H1 (cell line): ENCODE measurements around the gene SRI. TPM values are rescaled to one million over a fixed set of nuclear protein-coding genes. Genes with fewer than 3 reads are reported as not detected.

Experiments used
- CTCF ChIA-PET: fragments of 300-600 bp; sonication (Branson Sonifier 250); formaldehyde crosslinking; loops from one replicate; lab custom pipeline; 2021; ENCODE audit not compliant: partially characterized antibody; lab: Charles Lee
- POLR2A ChIA-PET: fragments of 300-600 bp; sonication (Branson Sonifier 250); formaldehyde crosslinking; loops from one replicate; lab custom pipeline; 2021; ENCODE audit warnings: inconsistent platforms; ENCODE audit not compliant: partially characterized antibody; lab: Charles Lee
- DNase-seq, 2 experiments: peaks; one replicate each; pipeline versions ENCODE4 v3.0.0 to v3.0.0-alpha.2; 2010 to 2022; ENCODE audit warnings: low spot score in 2 of 2, low read depth in 1 of 2, mixed read lengths in 1 of 2
- FAIRE-seq: peaks from 2 replicates; lab custom pipeline; 2011; peaks lifted over from hg19 to GRCh38; lab: Jason Lieb, UNC
- H2AFZ ChIP-seq: 2 replicates; pipeline ENCODE4 v1.8.1; 2012; ENCODE audit warnings: low read length, inconsistent platforms
- H2AK5ac ChIP-seq: 2 replicates; pipeline ENCODE4 v1.6.1; 2013; ENCODE audit warnings: low read depth, low read length
- H2BK120ac ChIP-seq: replicated peaks from 2 replicates; pipeline ENCODE3; 2013; ENCODE audit warnings: low read depth, low read length, inconsistent platforms
- H2BK12ac ChIP-seq: 2 replicates; pipeline ENCODE4 v1.6.1; 2013; ENCODE audit warnings: low read depth, low read length
- H2BK15ac ChIP-seq: 2 replicates; pipeline ENCODE4 v1.6.1; 2013; ENCODE audit warnings: low read length
- H2BK20ac ChIP-seq: 2 replicates; pipeline ENCODE4 v1.6.1; 2013; ENCODE audit warnings: low read length
- H2BK5ac ChIP-seq: 2 replicates; pipeline ENCODE4 v1.6.1; 2013; ENCODE audit warnings: low read depth, low read length
- H3K14ac ChIP-seq: 2 replicates; pipeline ENCODE4 v1.6.1; 2013; ENCODE audit warnings: inconsistent platforms; ENCODE audit not compliant: insufficient read length
- H3K18ac ChIP-seq: 2 replicates; pipeline ENCODE4 v1.6.1; 2013; ENCODE audit warnings: low read length; ENCODE audit errors: extremely low read depth
- H3K23ac ChIP-seq: 2 replicates; pipeline ENCODE4 v1.6.1; 2013; ENCODE audit warnings: inconsistent platforms; ENCODE audit not compliant: insufficient read length
- H3K23me2 ChIP-seq: 2 replicates; pipeline ENCODE4 v1.6.1; 2013; ENCODE audit warnings: low read depth, low read length
- H3K27ac ChIP-seq: 2 replicates; pipeline ENCODE4 v1.6.1; 2011; ENCODE audit warnings: low read depth, low read length, inconsistent platforms
- H3K27me3 ChIP-seq, 4 experiments: replicated peaks in 1 of 4; 1 replicate in 1 of 4; 2 replicates in 3 of 4; pipeline versions ENCODE4 v1.6.1 to v1.8.1; 2011 to 2013; ENCODE audit warnings: low read length in 3 of 4, mild to moderate bottlenecking in 3 of 4, inconsistent platforms in 2 of 4, mixed read lengths in 2 of 4, moderate library complexity in 1 of 4; ENCODE audit not compliant: control insufficient read depth in 3 of 4, insufficient read depth in 3 of 4; ENCODE audit errors: extremely low read depth in 1 of 4
- H3K36me3 ChIP-seq, 4 experiments: 2 replicates each; pipeline versions ENCODE4 v1.6.1 to v1.8.1; 2011 to 2013; ENCODE audit warnings: mild to moderate bottlenecking in 4 of 4, low read length in 3 of 4, moderate library complexity in 2 of 4, control low read depth in 1 of 4, inconsistent platforms in 1 of 4; ENCODE audit not compliant: insufficient read depth in 4 of 4, control insufficient read depth in 2 of 4
- H3K4ac ChIP-seq: replicated peaks from 2 replicates; pipeline ENCODE3; 2013; ENCODE audit warnings: low read length, low read depth, mixed read lengths, inconsistent platforms; ENCODE audit not compliant: insufficient read length
- H3K4me1 ChIP-seq, 4 experiments: replicated peaks in 1 of 4; 1 replicate in 1 of 4; 2 replicates in 3 of 4; pipeline versions ENCODE4 v1.6.1 to v1.8.1; 2011 to 2013; ENCODE audit warnings: low read length in 3 of 4, inconsistent platforms in 2 of 4, mixed read lengths in 1 of 4; ENCODE audit not compliant: insufficient read depth in 4 of 4, control insufficient read depth in 3 of 4
- H3K4me2 ChIP-seq, 2 experiments: 2 replicates each; pipeline versions ENCODE4 v1.6.1 to v1.8.1; 2011 to 2013; ENCODE audit warnings: low read depth in 2 of 2, low read length in 2 of 2, control low read depth in 1 of 2, inconsistent platforms in 1 of 2, mild to moderate bottlenecking in 1 of 2; ENCODE audit not compliant: insufficient read depth in 1 of 2
- H3K4me3 ChIP-seq, 4 experiments: fragments of 200-600, 300-600 bp in 1 of 4; sonication (generic), shearing (Covaris generic), sonication (Bioruptor Twin) in 1 of 4; 2 replicates each; pipeline versions ENCODE4 v1.5.1 to v1.8.1; 2011 to 2016; ENCODE audit warnings: low read length in 4 of 4, low read depth in 3 of 4, control low read depth in 2 of 4, inconsistent platforms in 2 of 4, mild to moderate bottlenecking in 2 of 4, mixed read lengths in 1 of 4, moderate library complexity in 1 of 4; ENCODE audit not compliant: insufficient read depth in 2 of 4; ENCODE audit errors: extremely low read depth in 1 of 4
- H3K56ac ChIP-seq: replicated peaks from 2 replicates; pipeline ENCODE3; 2013; ENCODE audit warnings: low read depth, mild to moderate bottlenecking, mixed read lengths, low read length, inconsistent platforms; ENCODE audit not compliant: insufficient read length
- H3K79me1 ChIP-seq: 2 replicates; pipeline ENCODE4 v1.6.1; 2013; ENCODE audit warnings: low read depth, low read length, control low read depth
- H3K79me2 ChIP-seq, 2 experiments: 2 replicates each; pipeline versions ENCODE4 v1.6.1 to v1.8.1; 2012 to 2013; ENCODE audit warnings: low read length in 2 of 2, mild to moderate bottlenecking in 2 of 2, inconsistent platforms in 1 of 2; ENCODE audit not compliant: insufficient read depth in 2 of 2, control insufficient read depth in 1 of 2
- H3K9ac ChIP-seq, 4 experiments: replicated peaks in 1 of 4; 1 replicate in 1 of 4; 2 replicates in 3 of 4; pipeline versions ENCODE4 v1.6.1 to v1.8.1; 2011 to 2013; ENCODE audit warnings: low read depth in 3 of 4, low read length in 3 of 4, control low read depth in 2 of 4, mild to moderate bottlenecking in 2 of 4, moderate library complexity in 2 of 4, inconsistent platforms in 1 of 4; ENCODE audit errors: extremely low read depth in 1 of 4
- H3K9me3 ChIP-seq, 2 experiments: 2 replicates each; pipeline versions ENCODE4 v1.6.1 to v1.8.1; 2012 to 2013; ENCODE audit warnings: mild to moderate bottlenecking in 2 of 2, moderate library complexity in 2 of 2, control low read depth in 1 of 2, inconsistent platforms in 1 of 2, low read depth in 1 of 2, low read length in 1 of 2, mixed read lengths in 1 of 2; ENCODE audit not compliant: insufficient read depth in 2 of 2
- H4K20me1 ChIP-seq, 2 experiments: replicated peaks in 1 of 2; 2 replicates each; pipeline versions ENCODE3 to v1.8.1; 2011 to 2013; ENCODE audit warnings: inconsistent platforms in 2 of 2, low read length in 2 of 2, mild to moderate bottlenecking in 1 of 2; ENCODE audit not compliant: insufficient read depth in 2 of 2, control insufficient read depth in 1 of 2
- H4K5ac ChIP-seq: 2 replicates; pipeline ENCODE4 v1.6.1; 2013; ENCODE audit warnings: low read length, low read depth, mixed read lengths, inconsistent platforms; ENCODE audit not compliant: insufficient read length
- H4K8ac ChIP-seq: 2 replicates; pipeline ENCODE4 v1.8.0; 2013; ENCODE audit warnings: mild to moderate bottlenecking, moderate library complexity, low read length, inconsistent platforms; ENCODE audit not compliant: insufficient read depth; ENCODE audit errors: extremely low read depth
- H4K91ac ChIP-seq: replicated peaks from 2 replicates; pipeline ENCODE3; 2013; ENCODE audit warnings: low read length, mixed read lengths, inconsistent platforms; ENCODE audit not compliant: insufficient read length
- BACH1 ChIP-seq: IDR thresholded peaks from 2 replicates; pipeline ENCODE4 v1.6.1; 2012; ENCODE audit warnings: low read length, improper control_type of control experiment
- CBX5 ChIP-seq: fragments of 300-800, 300-1000 bp; sonication (generic); IDR thresholded peaks from 2 replicates; pipeline ENCODE4 v1.7.1; 2016; ENCODE audit warnings: antibody characterized with exemption, low read length, low read depth
- CEBPB ChIP-seq: IDR thresholded peaks from 2 replicates; pipeline ENCODE4 v1.6.1; 2012; ENCODE audit warnings: low read depth, low read length
- CHD2 ChIP-seq: IDR thresholded peaks from 2 replicates; pipeline ENCODE4 v1.6.1; 2012; ENCODE audit warnings: low read length, improper control_type of control experiment
- EGR1 ChIP-seq: IDR thresholded peaks from 2 replicates; pipeline ENCODE4 v1.6.1; 2011; ENCODE audit warnings: low read depth, low read length, borderline replicate concordance
- EP300 ChIP-seq, 2 experiments: IDR thresholded peaks; 1 replicate in 1 of 2; 2 replicates in 1 of 2; pipeline ENCODE4 v1.6.1; 2011 to 2012; ENCODE audit warnings: low read depth in 2 of 2, low read length in 2 of 2, mild to moderate bottlenecking in 2 of 2, borderline replicate concordance in 1 of 2, inconsistent platforms in 1 of 2, moderate library complexity in 1 of 2
- GABPA ChIP-seq: IDR thresholded peaks from 2 replicates; pipeline ENCODE4 v1.6.1; 2011; ENCODE audit warnings: mild to moderate bottlenecking, low read length, moderate library complexity, borderline replicate concordance; ENCODE audit not compliant: insufficient read depth
- POLR2A ChIP-seq, 2 experiments: IDR thresholded peaks; 1 replicate in 1 of 2; 2 replicates in 1 of 2; pipeline ENCODE4 v1.6.1; 2011; ENCODE audit warnings: low read depth in 2 of 2, low read length in 2 of 2, mild to moderate bottlenecking in 2 of 2; ENCODE audit errors: control extremely low read depth in 1 of 2
- SIRT6 ChIP-seq: IDR thresholded peaks from one replicate; pipeline ENCODE4 v1.7.1; 2012; ENCODE audit warnings: low read length, inconsistent platforms
- SIX5 ChIP-seq: IDR thresholded peaks from 2 replicates; pipeline ENCODE4 v1.6.1; 2011; ENCODE audit warnings: mild to moderate bottlenecking, low read depth, low read length
- SP2 ChIP-seq: IDR thresholded peaks from 2 replicates; pipeline ENCODE4 v1.6.1; 2012; ENCODE audit warnings: mild to moderate bottlenecking, low read length, inconsistent platforms
- SUZ12 ChIP-seq: fragments of 200-600 bp; sonication (generic); IDR thresholded peaks from 2 replicates; pipeline ENCODE4 v1.6.1; 2012; ENCODE audit warnings: mild to moderate bottlenecking, inconsistent platforms, low read length, moderate library complexity, mixed read lengths
- TAF1 ChIP-seq: IDR thresholded peaks from 2 replicates; pipeline ENCODE4 v1.6.1; 2011; ENCODE audit warnings: mild to moderate bottlenecking, low read depth, low read length
- TAF7 ChIP-seq: optimal IDR thresholded peaks from 2 replicates; pipeline ENCODE3; 2011; ENCODE audit warnings: low read depth, mild to moderate bottlenecking, inconsistent platforms, low read length, moderate library complexity, borderline replicate concordance
- TBP ChIP-seq: IDR thresholded peaks from 2 replicates; pipeline ENCODE4 v1.6.1; 2011; ENCODE audit warnings: low read depth, low read length, improper control_type of control experiment
- TEAD4 ChIP-seq: IDR thresholded peaks from 2 replicates; pipeline ENCODE4 v1.6.1; 2012; ENCODE audit warnings: low read depth, low read length, inconsistent platforms, mixed read lengths
- YY1 ChIP-seq: IDR thresholded peaks from 2 replicates; pipeline ENCODE4 v1.6.1; 2011; ENCODE audit warnings: low read depth, mild to moderate bottlenecking, low read length
- polyA plus RNA-seq, 7 experiments: library from polyadenylated mRNA; depleted of rRNA in 3 of 7; stranded (reverse) in 5 of 7; unstranded in 2 of 7; fragments of >200 nt in 5 of 7; fragments of 200-250 nt in 2 of 7; gene quantifications; 1 replicate in 5 of 7; 2 replicates in 1 of 7; 4 replicates in 1 of 7; pipeline versions ENCODE4 v1.2.1 to v1.2.3, GENCODE V29; 2011 to 2013; ENCODE audit warnings: missing spikeins in 2 of 7, mixed read lengths in 2 of 7
- total RNA-seq: library from RNA; stranded (reverse); fragmentation: NEBNext Ultra II Directional; extraction: Animal tissue kit (Norgen Biotek cat#: 25700); gene quantifications from 2 replicates; pipeline ENCODE4 v1.2.1, GENCODE V29; 2021

SRI gene
- total and polyA plus RNA-seq, 2 of the 8 experiments (the other 6 are each of a cell fraction or from before 2014, with no cell fraction given) = 118 to 170 TPM

DNA sequence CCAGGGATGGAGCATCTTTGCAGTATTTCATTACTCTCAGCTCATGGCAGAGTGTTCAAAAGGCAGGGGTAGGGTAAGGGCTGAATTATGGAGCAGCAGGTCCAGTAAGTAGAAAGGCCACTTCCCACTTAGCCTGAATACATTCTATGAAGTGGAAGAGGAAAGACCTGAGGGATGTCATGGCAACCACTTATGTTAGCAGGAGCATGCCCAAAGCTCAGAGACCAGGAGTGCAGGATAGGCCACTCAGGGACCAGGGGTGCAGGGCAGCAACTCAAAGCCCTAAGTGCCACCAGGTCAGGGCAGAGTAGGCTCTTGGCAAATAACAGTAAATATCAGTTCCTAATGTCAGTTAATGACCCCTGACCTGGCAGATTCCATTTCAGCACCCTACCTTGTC lies 3.6 kb downstream of the SRI start:
- Histone ChIP-seq H4K5ac (no peak overlapping the region), H3K4me3 (no peak overlapping the region), H3K4me1 (peaks cover 3 to 21% (median 12%) of the 10 kb centered on the region in 4 experiments), H3K18ac (no peak overlapping the region), H2BK15ac (no peak overlapping the region), H2BK120ac (no peak overlapping the region), H4K91ac (no peak overlapping the region), H3K79me1 (no peaks in the 10 kb centered on the region; the same call in 1 of the 2 replicates), H2AFZ (no peak overlapping the region), H3K4ac (no peak overlapping the region), H2AK5ac (no peak overlapping the region), H2BK5ac (no peak overlapping the region), H3K23me2 (peaks cover 10% of the 10 kb centered on the region), H3K9me3 (no peaks in the 10 kb centered on the region), H3K14ac (no peak overlapping the region), H3K79me2 (peaks cover 0 to 31% of the 10 kb centered on the region in 2 experiments; a peak in 2 of 4 replicates), H3K23ac (no peak overlapping the region), H4K8ac (no peak overlapping the region), H3K9ac (no peak overlapping the region), H4K20me1 (peaks cover 3 to 6% of the 10 kb centered on the region in 2 experiments), H3K4me2 (no peak overlapping the region), H3K36me3 (peaks cover 0 to 29% (median 4%) of the 10 kb centered on the region in 4 experiments; a peak in 4 of 8 replicates), H2BK20ac (no peak overlapping the region), H3K27me3 (no peaks in the 10 kb centered on the region), H3K27ac (no peak overlapping the region), H2BK12ac (no peak overlapping the region), H3K56ac (no peak overlapping the region)
- FAIRE-seq = no peak
- TF ChIP-seq TAF1 (no peak), GABPA (no peak), CEBPB (no peak), SIRT6 (no peak), TEAD4 (no peak), SIX5 (no peak), CHD2 (no peak), TBP (no peak), YY1 (no peak), POLR2A (IDR thresholded peaks at IDR 0.05; ENCODE audit: control extremely low read depth in 1 of 2, low read depth in 2 of 2, low read length in 2 of 2) (no peak), TAF7 (no peak), SP2 (no peak), EGR1 (no peak), BACH1 (no peak), CBX5 (no peak), SUZ12 (no peak), EP300 (IDR thresholded peaks at IDR 0.05; ENCODE audit: borderline replicate concordance in 1 of 2, low read depth in 2 of 2, low read length in 2 of 2) (no peak)
- DNase-seq = no peak
- ChIA-PET CTCF (interaction anchor here (0.7 to 1.2 kb wide), 2 partner anchors 161 to 789 kb away, joined by 3 read pairs; no protein-coding TSS in a partner anchor), POLR2A (no interaction called here)
